Head of caudate nucleus (tissue), 42 donors: ENCODE measurements around the gene MAPKBP1.
A peak's percentile ranks its signal among the peaks of the same experiment; 100 is the strongest.

Experiments used
- DNase-seq, 42 donors: peaks; one replicate each; pipeline versions ENCODE4 v3.0.0 to v3.0.0-alpha.2; 2020 to 2021; ENCODE audit warnings: mixed read lengths in 7 of 42
- intact Hi-C: fragments of 100-400 bp; cut with DNase I; formaldehyde crosslinking; loops from one replicate; pipeline ENCODE4 v1.15.0; 2022

The MAPKBP1 gene

DNA sequence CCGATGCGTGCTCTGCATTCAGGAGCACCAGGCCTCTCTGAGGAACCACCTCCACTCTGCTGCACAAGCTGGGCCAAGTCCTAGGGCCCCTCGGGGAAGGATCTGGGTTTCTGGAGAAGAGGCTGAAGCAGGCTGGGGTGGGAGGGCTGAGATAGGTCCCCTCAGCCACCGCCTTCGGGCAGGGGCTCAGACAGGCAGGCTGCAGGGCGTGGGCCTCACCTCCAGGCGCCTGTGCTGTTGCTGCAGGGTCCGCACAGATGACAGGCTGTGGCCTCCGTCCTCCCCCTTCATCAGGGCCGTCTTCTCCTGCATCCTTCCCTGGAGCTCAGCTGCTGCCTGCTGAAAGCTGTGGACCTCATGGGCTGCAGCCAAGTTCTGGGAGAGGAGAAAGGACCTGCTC, 79.5 kb downstream of the MAPKBP1 start:
- DNase-seq, result no peak
- intact Hi-C loops, result no loop called here

DNA sequence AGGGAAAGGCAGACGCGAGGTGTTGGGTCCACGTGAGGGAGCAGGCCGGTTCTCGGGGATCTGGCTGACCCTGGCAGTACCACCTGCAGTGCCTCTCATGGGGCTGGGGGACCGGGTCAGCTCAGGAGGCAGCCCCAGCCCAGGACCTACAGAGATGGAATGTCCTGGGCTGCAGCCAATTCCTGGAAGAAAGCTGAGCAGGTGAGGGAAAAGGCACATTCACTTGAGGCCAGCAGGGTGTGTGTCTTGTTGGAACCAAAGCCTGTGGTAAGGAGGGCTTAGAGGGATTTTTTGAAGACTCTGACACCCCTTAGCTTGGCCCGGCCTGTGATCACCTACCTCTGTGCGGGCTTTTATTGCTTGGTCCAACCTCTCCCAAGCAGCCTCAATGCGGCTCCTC, 80.2 kb downstream of the MAPKBP1 start:
- no peak for DNase-seq
- intact Hi-C loops, result no loop called here

DNA sequence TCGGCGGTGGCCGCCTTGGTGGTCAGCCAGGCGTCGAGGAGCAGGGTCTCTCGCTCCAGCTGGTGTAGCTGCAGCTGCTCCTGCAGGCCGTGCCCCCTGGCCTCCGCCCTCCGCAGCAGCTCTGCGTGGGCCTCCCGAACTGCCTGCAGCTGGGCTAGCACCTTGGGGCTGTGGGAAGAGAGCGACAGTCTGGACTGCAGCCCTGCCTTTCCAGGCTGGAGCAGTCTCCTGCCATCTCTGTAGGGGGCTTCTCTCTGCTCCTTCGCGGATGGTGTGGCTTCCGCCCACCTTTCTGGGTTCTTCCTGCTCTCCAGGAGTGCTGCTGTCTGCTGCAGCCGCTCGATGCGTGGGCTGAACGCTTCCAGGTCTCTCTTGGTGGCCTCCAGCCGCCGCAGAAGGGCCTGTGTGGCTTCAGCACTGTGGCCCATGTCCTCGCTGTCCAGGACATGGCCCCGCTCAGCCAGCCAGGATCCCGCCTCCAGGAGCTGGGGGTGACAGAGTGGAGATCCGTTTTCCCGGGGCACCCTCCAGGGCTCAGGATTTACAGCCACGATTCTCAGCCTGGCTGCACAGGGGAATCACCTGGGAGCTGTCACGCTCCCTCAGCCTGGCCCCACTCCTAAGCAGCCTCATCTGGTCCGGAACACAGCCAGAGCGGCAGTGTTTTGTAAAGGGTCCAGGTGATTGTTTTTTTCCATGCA, 81.1 kb downstream of the MAPKBP1 start:
- no peak for DNase-seq
- intact Hi-C loops, result no loop called here

GRCh38 chr15:41856262-41856661, 82.0 kb downstream of the MAPKBP1 start:
- no peak for DNase-seq
- intact Hi-C loops, result no loop called here

- DNase-seq, result no peak
- intact Hi-C loops, result no loop called here
Measured at GRCh38 chr15:41856716-41857115, 82.4 kb downstream of the MAPKBP1 start.

GRCh38 chr15:41857316-41857715, 83.0 kb downstream of the MAPKBP1 start:
- no peak for DNase-seq
- intact Hi-C loops, result no loop called here

GRCh38 chr15:41858756-41859155, 84.5 kb downstream of the MAPKBP1 start:
- intact Hi-C loops, result no loop called here
- DNase-seq, result no peak

DNA sequence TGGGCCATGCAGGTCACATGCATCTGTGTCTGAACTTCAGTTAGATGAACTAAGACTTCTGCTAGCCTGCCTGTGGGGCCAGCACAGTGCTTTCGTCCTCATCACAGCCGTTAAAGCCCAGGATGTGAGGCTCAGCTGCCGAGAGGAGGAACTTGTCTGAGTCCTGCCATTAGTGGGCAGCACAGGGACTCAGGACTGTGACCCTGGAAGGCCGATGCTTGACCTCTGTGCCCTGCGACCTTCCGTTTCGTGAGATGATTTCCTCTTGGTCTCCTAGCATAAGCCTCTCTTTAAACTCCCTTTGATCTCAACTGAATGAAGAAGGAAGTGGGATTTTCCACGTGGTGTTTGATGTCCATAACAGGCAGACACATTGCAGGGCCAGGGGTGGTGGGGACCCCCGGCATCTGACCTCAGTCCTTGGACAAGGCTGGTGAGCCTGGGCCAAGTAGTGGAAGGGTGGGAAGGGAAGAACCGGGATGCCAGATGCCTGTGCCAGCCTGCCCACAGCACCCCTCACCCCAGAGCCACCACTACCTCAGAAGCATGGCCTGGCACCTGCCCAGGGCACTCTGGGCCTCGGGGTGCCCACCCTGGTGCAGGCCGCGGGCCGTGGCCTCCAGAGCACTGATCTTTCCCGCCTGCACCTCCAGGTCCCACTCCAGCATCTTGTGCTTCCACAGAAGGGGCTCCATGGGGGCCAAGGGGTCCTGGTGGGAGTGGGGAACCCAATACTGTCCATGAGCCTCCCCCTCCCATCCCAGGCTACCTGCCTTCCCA, 86.0 kb downstream of the MAPKBP1 start:
- intact Hi-C loops, result no loop called here
- no peak for DNase-seq

GRCh38 chr15:41861736-41862356, 87.6 kb downstream of the MAPKBP1 start:
- intact Hi-C loops, result no loop called here
- no peak for DNase-seq

DNA sequence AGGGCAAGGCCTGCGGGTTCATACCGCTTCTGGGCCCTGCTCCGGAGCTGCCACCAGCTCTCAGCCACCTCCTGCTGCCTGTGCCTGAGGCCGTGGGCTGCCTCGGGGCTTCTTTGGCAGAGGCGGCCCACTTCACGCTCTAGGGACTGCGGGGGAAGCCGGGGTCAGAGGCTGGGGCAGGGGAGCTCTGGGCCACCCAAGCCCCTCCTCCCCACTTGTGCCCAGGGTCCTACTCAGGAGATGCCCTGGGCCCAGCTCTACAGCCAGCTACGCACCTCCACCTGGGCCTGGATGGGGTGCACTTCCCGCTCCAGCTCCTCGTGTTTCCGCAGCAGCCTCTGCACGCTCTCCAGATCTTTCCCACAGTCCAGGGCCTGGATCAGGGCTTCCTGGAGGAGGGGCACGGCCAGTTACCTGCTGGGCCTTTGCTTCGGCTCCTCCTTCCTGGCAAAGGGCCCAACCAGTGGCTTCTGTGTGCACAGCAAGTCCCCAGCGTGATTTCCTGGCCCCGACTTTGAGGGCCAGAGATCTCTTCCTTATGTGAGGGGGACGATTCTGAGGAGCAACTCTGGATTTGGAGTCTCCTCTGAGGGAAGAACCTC, 88.3 kb downstream of the MAPKBP1 start:
- intact Hi-C loops, result no loop called here
- DNase-seq, result no peak

DNA sequence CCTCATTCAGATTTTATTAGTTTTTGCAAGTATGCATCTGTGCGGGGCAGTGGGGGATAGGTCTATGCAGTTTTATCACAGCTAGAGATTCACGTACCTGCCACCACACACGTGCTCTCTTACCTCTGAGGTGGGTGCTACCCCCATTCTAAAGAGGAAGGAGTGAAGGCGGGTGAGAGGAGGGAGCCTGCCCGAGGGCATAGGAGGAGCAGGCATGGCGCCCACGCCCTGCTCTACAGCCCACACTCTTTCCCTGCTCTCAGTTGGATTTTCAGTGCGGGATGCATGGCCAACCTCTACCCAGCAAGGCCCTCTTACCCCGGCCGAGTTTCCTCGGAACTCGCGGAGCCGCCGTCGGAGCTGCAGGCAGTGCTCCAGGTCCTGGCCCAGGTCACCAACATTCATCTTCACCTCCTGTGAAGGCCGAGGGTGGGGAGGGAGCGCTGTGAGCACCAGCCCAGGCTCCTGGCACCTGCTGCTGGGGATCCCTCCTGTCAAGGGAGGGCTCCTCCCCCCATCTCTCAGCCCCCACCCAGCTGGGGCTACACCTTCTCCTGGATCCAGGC, 91.3 kb downstream of the MAPKBP1 start:
- DNase-seq, result no peak
- intact Hi-C loops, result no loop called here

- intact Hi-C loops, result no loop called here
Measured at GRCh38 chr15:41866263-41866703, 92.0 kb downstream of the MAPKBP1 start.

DNA sequence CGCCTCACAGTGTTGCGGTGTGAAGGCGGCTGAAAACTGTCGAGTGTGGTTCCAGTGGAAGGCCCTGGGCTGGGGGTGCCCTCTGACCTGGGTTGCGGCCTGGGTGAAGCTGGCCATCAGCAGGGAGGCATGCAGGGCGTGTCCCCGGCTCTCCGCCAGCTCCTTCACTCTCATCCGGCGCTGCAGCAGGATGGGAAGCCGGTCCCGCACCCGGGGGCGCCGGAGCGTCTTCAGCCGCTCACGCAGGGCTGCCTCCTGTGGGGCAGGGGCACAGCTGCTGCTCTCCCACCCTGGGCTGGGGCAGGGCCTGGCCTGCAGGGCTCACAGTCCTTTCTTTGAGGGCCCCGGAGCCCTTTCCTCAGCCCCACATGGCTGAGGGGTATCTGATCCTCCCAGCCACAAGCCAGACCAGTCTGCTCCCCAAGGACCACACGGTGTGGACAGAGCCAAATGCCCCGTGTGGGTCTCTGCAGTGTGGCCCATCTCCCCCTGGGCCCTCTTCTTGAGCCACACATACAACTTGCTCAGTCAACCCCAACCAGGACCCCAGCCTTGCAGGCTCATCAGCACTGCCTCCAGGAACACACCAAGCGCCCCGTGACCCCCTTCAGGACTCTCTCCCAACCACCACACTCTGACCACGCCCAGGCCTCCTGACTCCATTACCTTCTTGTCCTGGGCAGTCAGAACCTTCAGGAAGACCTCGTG, 92.7 kb downstream of the MAPKBP1 start:
- intact Hi-C loops, result no loop called here
- DNase-seq, result no peak

More at GRCh38 chr15:41866263-41866703, 92.0 kb downstream of the MAPKBP1 start:
- no peak for DNase-seq

GRCh38 chr15:41868321-41868720, 94.0 kb downstream of the MAPKBP1 start:
- no peak for DNase-seq
- intact Hi-C loops, result no loop called here

DNA sequence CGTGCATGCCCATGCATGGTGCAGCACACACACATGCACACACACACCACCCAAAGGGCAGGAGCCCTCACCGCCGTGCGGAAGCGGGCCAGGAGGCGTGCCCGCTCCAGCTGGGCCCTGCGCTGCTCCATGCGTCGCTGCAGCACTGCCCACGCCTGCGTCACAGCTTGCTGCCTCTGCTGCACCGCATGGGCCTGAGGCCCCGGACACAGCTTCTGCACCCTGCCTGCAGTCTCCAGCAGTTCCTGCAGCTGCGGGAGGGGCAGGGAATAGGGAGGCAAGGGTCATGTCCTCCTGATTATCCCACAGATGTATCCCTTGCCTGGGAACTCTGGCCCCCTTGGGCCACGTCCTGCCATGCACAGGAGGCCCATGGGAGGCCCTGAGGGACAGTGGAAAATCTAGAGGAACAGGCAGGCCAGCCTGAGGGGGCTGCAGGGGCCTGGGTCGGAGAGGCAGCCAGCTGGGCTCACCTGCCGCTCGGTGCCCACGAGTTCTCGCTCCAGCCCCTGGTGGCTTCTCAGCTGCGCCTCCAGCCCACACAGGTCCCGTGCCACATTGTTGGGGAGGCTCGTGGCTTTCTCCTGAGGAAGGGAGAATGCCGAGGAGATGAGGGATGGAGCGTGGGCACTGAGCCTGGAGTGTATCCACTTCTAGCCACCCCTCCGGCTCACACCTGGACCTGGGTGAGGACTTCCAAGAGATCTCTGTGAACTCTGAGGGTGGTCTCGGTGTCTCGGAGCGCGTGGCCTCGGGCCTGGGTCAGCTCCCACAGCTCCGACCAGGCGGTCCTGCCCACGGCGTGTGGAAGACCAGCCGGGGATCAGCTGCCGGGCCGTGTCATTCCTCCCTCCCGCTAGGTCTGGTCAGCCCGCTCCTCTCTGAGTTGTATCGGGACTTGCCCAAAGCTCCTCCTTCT, 95.7 kb downstream of the MAPKBP1 start:
- no peak for DNase-seq
- intact Hi-C loops, result no loop called here

- intact Hi-C loops, result no loop called here
- peak in 2 of 42 donors; percentile 11 to 37 for DNase-seq
Measured at GRCh38 chr15:41870689-41871081, 96.4 kb downstream of the MAPKBP1 start.

GRCh38 chr15:41871175-41871905, 97.1 kb downstream of the MAPKBP1 start:
- intact Hi-C loops, result no loop called here
- DNase-seq, result no peak
